NB4 (cell line): ENCODE measurements around the gene SMARCC2.
"Not testable (repeated sequence)": the region's sequence is repeated elsewhere in the genome, so short reads cannot be mapped to it uniquely, and the experiment has no call there.

Experiments
- DNase-seq: peaks from one replicate; pipeline ENCODE4 v3.0.0; 2010; ENCODE audit warnings: low read depth
- H3K4me3 ChIP-seq: one replicate; pipeline ENCODE4 v1.5.1; 2011; ENCODE audit warnings: mild to moderate bottlenecking, low read depth, low read length, moderate library complexity
- MAX ChIP-seq: IDR thresholded peaks from 2 replicates; pipeline ENCODE4 v1.6.1; 2011; ENCODE audit warnings: low read depth, low read length
- MYC ChIP-seq: IDR thresholded peaks from 2 replicates; pipeline ENCODE4 v1.6.1; 2011; ENCODE audit warnings: low read depth, low read length
- POLR2A ChIP-seq: IDR thresholded peaks from 2 replicates; pipeline ENCODE4 v1.6.1; 2011; ENCODE audit warnings: mild to moderate bottlenecking; ENCODE audit not compliant: insufficient read length; ENCODE audit errors: extremely low read depth
- TF ChIP-seq, protein P1 (sequence below): IDR thresholded peaks from one replicate; pipeline ENCODE4 v1.5.1; 2012; ENCODE audit warnings: low read depth, low read length

SMARCC2 gene

GRCh38 chr12:56117778-56118687 lies 71.2 kb downstream of the SMARCC2 start, which contains the start of gene ZC3H10:
ZC3H10 (plus strand) TSS chr12:56118266; CDS start chr12:56120563, 2,297 bp downstream.
- peak within 1 kb of the TSS; percentile 86 for H3K4me3 ChIP-seq
- peak; percentile 100 for DNase-seq
- peak; percentile 98 for TF ChIP-seq POLR2A
- TF ChIP-seq, protein P1, sequence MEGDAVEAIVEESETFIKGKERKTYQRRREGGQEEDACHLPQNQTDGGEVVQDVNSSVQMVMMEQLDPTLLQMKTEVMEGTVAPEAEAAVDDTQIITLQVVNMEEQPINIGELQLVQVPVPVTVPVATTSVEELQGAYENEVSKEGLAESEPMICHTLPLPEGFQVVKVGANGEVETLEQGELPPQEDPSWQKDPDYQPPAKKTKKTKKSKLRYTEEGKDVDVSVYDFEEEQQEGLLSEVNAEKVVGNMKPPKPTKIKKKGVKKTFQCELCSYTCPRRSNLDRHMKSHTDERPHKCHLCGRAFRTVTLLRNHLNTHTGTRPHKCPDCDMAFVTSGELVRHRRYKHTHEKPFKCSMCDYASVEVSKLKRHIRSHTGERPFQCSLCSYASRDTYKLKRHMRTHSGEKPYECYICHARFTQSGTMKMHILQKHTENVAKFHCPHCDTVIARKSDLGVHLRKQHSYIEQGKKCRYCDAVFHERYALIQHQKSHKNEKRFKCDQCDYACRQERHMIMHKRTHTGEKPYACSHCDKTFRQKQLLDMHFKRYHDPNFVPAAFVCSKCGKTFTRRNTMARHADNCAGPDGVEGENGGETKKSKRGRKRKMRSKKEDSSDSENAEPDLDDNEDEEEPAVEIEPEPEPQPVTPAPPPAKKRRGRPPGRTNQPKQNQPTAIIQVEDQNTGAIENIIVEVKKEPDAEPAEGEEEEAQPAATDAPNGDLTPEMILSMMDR, result no peak
- TF ChIP-seq MAX, result peak; percentile 94
- peak; percentile 98 for TF ChIP-seq MYC

DNA sequence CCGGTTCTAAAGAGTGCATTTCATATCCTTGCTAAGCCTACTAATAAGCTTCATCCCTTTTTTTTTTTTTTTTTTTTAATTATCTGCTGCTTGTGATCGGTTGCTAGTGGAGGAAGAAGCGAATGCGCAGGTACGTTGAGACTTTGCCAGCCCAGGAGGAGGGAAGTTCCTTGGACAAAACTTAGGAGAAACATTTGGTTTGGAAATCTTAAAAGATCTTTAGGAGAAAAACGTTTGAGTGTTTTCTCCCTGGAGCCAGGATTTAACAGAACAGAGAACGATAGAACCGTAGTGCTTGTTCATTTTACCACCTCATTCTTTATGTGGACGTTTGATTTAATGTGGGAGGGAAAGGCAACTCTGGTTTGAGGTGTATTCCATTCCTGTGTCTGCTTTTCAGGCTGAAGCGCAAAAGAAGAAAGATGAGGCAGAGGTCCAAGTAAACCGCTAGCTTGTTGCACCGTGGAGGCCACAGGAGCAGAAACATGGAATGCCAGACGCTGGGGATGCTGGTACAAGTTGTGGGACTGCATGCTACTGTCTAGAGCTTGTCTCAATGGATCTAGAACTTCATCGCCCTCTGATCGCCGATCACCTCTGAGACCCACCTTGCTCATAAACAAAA lies 72.1 kb downstream of the SMARCC2 start:
- peak overlapping the region; percentile 86 for H3K4me3 ChIP-seq
- not testable (repeated sequence) for DNase-seq

GRCh38 chr12:56116267-56117081 lies 72.8 kb downstream of the SMARCC2 start, which contains the start of gene RPL41:
RPL41 (plus strand) TSS chr12:56116633.
- TF ChIP-seq, protein P1, result no peak
- TF ChIP-seq MAX, result peak; percentile 58; the same call in 1 of the 2 replicates
- peak; percentile 99 for TF ChIP-seq POLR2A
- TF ChIP-seq MYC, result peak; percentile 92
- H3K4me3 ChIP-seq, result peak within 1 kb of the TSS; percentile 86
- DNase-seq, result peak; percentile 95

GRCh38 chr12:56115329-56115728 lies 74.0 kb downstream of the SMARCC2 start:
- DNase-seq, result no peak
- TF ChIP-seq POLR2A (no peak), MAX (no peak), MYC (no peak)
- TF ChIP-seq, protein P1, result no peak
- peak overlapping the region; percentile 86 for H3K4me3 ChIP-seq

GRCh38 chr12:56114084-56114483 lies 75.2 kb downstream of the SMARCC2 start:
- no peak for TF ChIP-seq POLR2A
- TF ChIP-seq MYC, result no peak
- no peak for TF ChIP-seq MAX
- TF ChIP-seq, protein P1, result no peak
- H3K4me3 ChIP-seq, result no peak overlapping the region
- DNase-seq, result no peak
